Common myeloid progenitor, CD34-positive (primary cell): ENCODE data around the gene HELZ.
"Not testable (repeated sequence)": the region's sequence is repeated elsewhere in the genome, so short reads cannot be mapped to it uniquely, and the experiment has no call there.

ENCODE experiments used
- CTCF ChIA-PET: fragments of 350-600 bp; sonication (Branson Sonifier 250); formaldehyde crosslinking; loops from one replicate; lab custom pipeline; 2021; ENCODE audit warnings: antibody characterized with exemption; lab: Charles Lee
- POLR2A ChIA-PET: fragments of 350-600 bp; sonication (Branson Sonifier 250); formaldehyde crosslinking; loops from one replicate; lab custom pipeline; 2021; ENCODE audit warnings: antibody characterized with exemption; lab: Charles Lee
- DNase-seq, 3 donors: peaks; one replicate each; pipeline versions ENCODE4 v3.0.0 to v3.0.0-alpha.2; 2013
- H3K27ac ChIP-seq, 2 experiments: 1 replicate in 1 of 2; 2 replicates in 1 of 2; pipeline ENCODE4 v1.7.0; 2013; ENCODE audit warnings: inconsistent platforms in 2 of 2, low read length in 2 of 2, mild to moderate bottlenecking in 2 of 2, low read depth in 1 of 2, moderate library complexity in 1 of 2; ENCODE audit not compliant: severe bottlenecking in 2 of 2, insufficient read depth in 1 of 2, poor library complexity in 1 of 2
- H3K27me3 ChIP-seq, 5 experiments: replicated peaks in 2 of 5; 1 replicate in 3 of 5; 2 replicates in 2 of 5; pipeline versions ENCODE4 v1.6.1 to v1.7.0; 2013; ENCODE audit warnings: low read length in 4 of 5, mild to moderate bottlenecking in 2 of 5, moderate library complexity in 2 of 5, inconsistent platforms in 1 of 5; ENCODE audit not compliant: insufficient read depth in 5 of 5, control insufficient read depth in 4 of 5
- H3K36me3 ChIP-seq, 4 experiments: 1 replicate in 2 of 4; 2 replicates in 2 of 4; pipeline versions ENCODE4 v1.6.1 to v1.7.0; 2013; ENCODE audit warnings: low read length in 3 of 4, control low read depth in 1 of 4, mild to moderate bottlenecking in 1 of 4; ENCODE audit not compliant: control insufficient read depth in 4 of 4, insufficient read depth in 4 of 4
- H3K4me1 ChIP-seq, 4 experiments: 1 replicate in 3 of 4; 2 replicates in 1 of 4; pipeline versions ENCODE4 v1.6.1 to v1.7.1; 2013; ENCODE audit warnings: low read length in 3 of 4, mild to moderate bottlenecking in 3 of 4, control low read depth in 1 of 4, inconsistent platforms in 1 of 4, moderate library complexity in 1 of 4; ENCODE audit not compliant: control insufficient read depth in 4 of 4, insufficient read depth in 4 of 4; ENCODE audit errors: control extremely low read depth in 1 of 4
- H3K4me3 ChIP-seq, 7 experiments: 1 replicate in 4 of 7; 2 replicates in 3 of 7; pipeline versions ENCODE4 v1.5.1 to v1.7.0; 2013; ENCODE audit warnings: mild to moderate bottlenecking in 7 of 7, low read length in 6 of 7, moderate library complexity in 6 of 7, inconsistent platforms in 2 of 7, low read depth in 2 of 7, control low read depth in 1 of 7; ENCODE audit not compliant: insufficient read depth in 4 of 7, control insufficient read depth in 1 of 7; ENCODE audit errors: extremely low read depth in 1 of 7
- H3K9me3 ChIP-seq, 5 experiments: 1 replicate in 4 of 5; 2 replicates in 1 of 5; pipeline versions ENCODE4 v1.6.1 to v1.7.1; 2013; ENCODE audit warnings: low read length in 4 of 5, mild to moderate bottlenecking in 2 of 5, inconsistent platforms in 1 of 5, low read depth in 1 of 5, moderate library complexity in 1 of 5; ENCODE audit not compliant: control insufficient read depth in 4 of 5, insufficient read depth in 2 of 5; ENCODE audit errors: control extremely low read depth in 1 of 5
- WGBS: methylation state at CpG from one replicate; pipeline ENCODE4 v1.1.5; 2013; ENCODE audit not compliant: insufficient coverage; 5-methylcytosine and 5-hydroxymethylcytosine counted together

HELZ gene

GRCh38 chr17:67096609-67097008 lies 148.4 kb downstream of the HELZ start:
- CTCF ChIA-PET, result interaction anchor here (1.3 kb wide), 1 partner anchor 10 kb away, joined by 3 read pairs; no protein-coding TSS in a partner anchor
- H3K27ac ChIP-seq, result no peak overlapping the region
- H3K9me3 ChIP-seq, result no peaks in the 10 kb centered on the region
- no CpG with 5 or more reads among the region's 1 CpG for WGBS
- no peak overlapping the region for H3K4me3 ChIP-seq
- DNase-seq, result no peak
- no peaks in the 10 kb centered on the region for H3K27me3 ChIP-seq
- POLR2A ChIA-PET, result no interaction called here
- no peaks in the 10 kb centered on the region for H3K4me1 ChIP-seq
- H3K36me3 ChIP-seq, result peaks cover 3 to 20% (median 12%) of the 10 kb centered on the region in 4 experiments

GRCh38 chr17:67095803-67096202 lies 149.2 kb downstream of the HELZ start:
- H3K36me3 ChIP-seq, result peaks cover 3 to 20% (median 12%) of the 10 kb centered on the region in 4 experiments

GRCh38 chr17:67095291-67095690 lies 149.7 kb downstream of the HELZ start:
- DNase-seq, H3K4me1 ChIP-seq, H3K27me3 ChIP-seq, H3K27ac ChIP-seq, POLR2A ChIA-PET, H3K4me3 ChIP-seq, H3K9me3 ChIP-seq: not testable (repeated sequence)
- peaks cover 3 to 24% (median 11%) of the 10 kb centered on the region in 4 experiments for H3K36me3 ChIP-seq
- CTCF ChIA-PET, result interaction anchor here (1.3 kb wide), 1 partner anchor 12 kb away, joined by 3 read pairs; no protein-coding TSS in a partner anchor
- 100% methylated on average over 1 of the region's 1 CpG for WGBS

More at GRCh38 chr17:67095803-67096202, 149.2 kb downstream of the HELZ start:
- Histone ChIP-seq H3K4me3 (no peak overlapping the region), H3K27ac (no peak overlapping the region), H3K9me3 (no peaks in the 10 kb centered on the region), H3K4me1 (no peaks in the 10 kb centered on the region), H3K27me3 (no peaks in the 10 kb centered on the region)
- WGBS, result no CpG with 5 or more reads among the region's 1 CpG
- DNase-seq, result no peak
- ChIA-PET POLR2A (no interaction called here), CTCF (interaction anchor here (1.3 kb wide), 1 partner anchor 11 kb away, joined by 3 read pairs; no protein-coding TSS in a partner anchor)

GRCh38 chr17:67093348-67093747 lies 151.6 kb downstream of the HELZ start:
- Histone ChIP-seq H3K27me3 (no peaks in the 10 kb centered on the region), H3K36me3 (peaks cover 3 to 28% (median 12%) of the 10 kb centered on the region in 4 experiments), H3K27ac (no peak overlapping the region), H3K4me3 (no peak overlapping the region), H3K4me1 (no peaks in the 10 kb centered on the region), H3K9me3 (peaks cover 0 to 1% (median 0%) of the 10 kb centered on the region in 5 experiments)
- no peak for DNase-seq
- POLR2A ChIA-PET, result no interaction called here
- CTCF ChIA-PET, result no interaction called here
- WGBS, result 92% methylated on average over 2 of the region's 2 CpGs

GRCh38 chr17:67092710-67093109 lies 152.3 kb downstream of the HELZ start:
- DNase-seq, H3K4me3 ChIP-seq, POLR2A ChIA-PET, H3K27ac ChIP-seq, CTCF ChIA-PET, H3K4me1 ChIP-seq, H3K9me3 ChIP-seq, H3K27me3 ChIP-seq: not testable (repeated sequence)
- WGBS, result 83% methylated on average over 1 of the region's 7 CpGs
- H3K36me3 ChIP-seq, result peaks cover 3 to 31% (median 13%) of the 10 kb centered on the region in 4 experiments

- no peak for DNase-seq
- H3K4me1 ChIP-seq, result no peaks in the 10 kb centered on the region
- CTCF ChIA-PET, result no interaction called here
- no peak overlapping the region for H3K27ac ChIP-seq
- H3K36me3 ChIP-seq, result peaks cover 3 to 33% (median 15%) of the 10 kb centered on the region in 4 experiments
- peaks cover 0 to 1% (median 0%) of the 10 kb centered on the region in 5 experiments for H3K9me3 ChIP-seq
- 90% methylated on average over 3 of the region's 5 CpGs for WGBS
- no peaks in the 10 kb centered on the region for H3K27me3 ChIP-seq
- no peak overlapping the region for H3K4me3 ChIP-seq
- POLR2A ChIA-PET, result no interaction called here
These were observed 152.7 kb downstream of the HELZ start for GRCh38 chr17:67092291-67092690.

GRCh38 chr17:67090341-67090740 lies 154.7 kb downstream of the HELZ start:
- Histone ChIP-seq H3K27me3 (no peaks in the 10 kb centered on the region), H3K9me3 (peaks cover 0 to 1% (median 0%) of the 10 kb centered on the region in 5 experiments), H3K4me3 (no peak overlapping the region), H3K27ac (no peak overlapping the region), H3K36me3 (peaks cover 8 to 36% (median 23%) of the 10 kb centered on the region in 4 experiments), H3K4me1 (no peaks in the 10 kb centered on the region)
- DNase-seq, result no peak
- ChIA-PET CTCF (no interaction called here), POLR2A (no interaction called here)
